Measurements from ENCODE around the gene SLC29A1. TPM values are rescaled to one million over a fixed set of nuclear protein-coding genes. Genes with fewer than 3 reads are reported as not detected.

SLC29A1 gene
- total and polyA plus RNA-seq, 9 of the 15 experiments (the other 6 are each of a cell fraction or from before 2014, with no cell fraction given) = 18.9 to 170 (median 57.7) TPM

DNA sequence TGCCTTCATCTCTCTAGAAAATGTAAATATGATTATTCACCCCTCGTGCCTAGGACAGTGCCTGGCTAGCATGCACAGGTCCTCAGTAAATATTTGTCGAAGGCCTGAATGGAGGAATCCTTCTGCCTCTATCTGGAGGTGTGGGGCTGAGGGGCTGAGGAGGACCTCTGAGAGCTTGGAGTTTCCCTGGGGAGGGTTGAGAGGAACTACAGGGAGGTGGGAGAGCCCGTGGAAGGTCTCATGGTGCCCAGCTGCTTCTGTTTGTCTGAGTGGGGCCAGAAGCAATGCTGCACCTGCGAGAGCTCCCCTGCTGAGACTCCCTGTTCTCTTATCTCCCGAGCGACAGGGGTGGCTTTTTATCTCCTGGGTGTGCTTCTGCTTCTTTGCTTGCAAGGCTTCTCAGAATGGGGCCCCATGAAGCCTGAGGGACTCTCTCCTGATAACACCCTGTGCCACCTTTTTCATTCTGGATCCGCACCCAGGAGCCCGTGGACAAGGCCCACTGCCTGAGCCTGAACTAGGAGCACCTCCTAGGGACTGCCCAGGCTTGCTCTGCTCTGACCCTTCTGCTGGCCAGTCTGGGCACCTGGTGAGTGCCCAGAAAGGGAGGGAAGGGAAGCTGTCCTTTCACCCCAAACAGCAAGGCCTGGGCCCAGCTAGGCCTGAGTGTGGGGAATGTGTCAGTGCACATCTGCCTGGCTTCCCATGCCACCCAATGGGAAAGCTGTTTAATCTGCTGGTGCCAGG is 2.4 kb downstream of the SLC29A1 start (continued):
- TF ChIP-seq, protein P1, sequence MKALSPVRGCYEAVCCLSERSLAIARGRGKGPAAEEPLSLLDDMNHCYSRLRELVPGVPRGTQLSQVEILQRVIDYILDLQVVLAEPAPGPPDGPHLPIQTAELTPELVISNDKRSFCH (CRISPR knock-in tag; IDR thresholded peaks at IDR 0.05) = no peak
- TF ChIP-seq, protein P1 (tag; IDR thresholded peaks at IDR 0.05) = peak; percentile 45; the same call in 1 of the 2 replicates
- TF ChIP-seq MCM3 (IDR thresholded peaks at IDR 0.05) = no peak
- TF ChIP-seq, protein P2, sequence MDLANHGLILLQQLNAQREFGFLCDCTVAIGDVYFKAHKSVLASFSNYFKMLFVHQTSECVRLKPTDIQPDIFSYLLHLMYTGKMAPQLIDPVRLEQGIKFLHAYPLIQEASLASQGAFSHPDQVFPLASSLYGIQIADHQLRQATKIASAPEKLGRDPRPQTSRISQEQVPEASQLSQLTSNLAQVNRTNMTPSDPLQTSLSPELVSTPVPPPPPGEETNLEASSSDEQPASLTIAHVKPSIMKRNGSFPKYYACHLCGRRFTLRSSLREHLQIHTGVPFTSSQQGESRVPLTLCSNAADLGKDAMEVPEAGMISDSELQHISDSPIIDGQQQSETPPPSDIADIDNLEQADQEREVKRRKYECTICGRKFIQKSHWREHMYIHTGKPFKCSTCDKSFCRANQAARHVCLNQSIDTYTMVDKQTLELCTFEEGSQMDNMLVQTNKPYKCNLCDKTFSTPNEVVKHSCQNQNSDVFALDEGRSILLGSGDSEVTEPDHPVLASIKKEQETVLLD (IDR thresholded peaks at IDR 0.05) = peak; percentile 84
- no peak; the same call in 1 of the 2 replicates for TF ChIP-seq NR2C1 (IDR thresholded peaks at IDR 0.05)
- TF ChIP-seq NR2C1 (tag; IDR thresholded peaks at IDR 0.05) = peak; percentile 26; the same call in 1 of the 2 replicates
- TF ChIP-seq ZNF165 (CRISPR knock-in tag; IDR thresholded peaks at IDR 0.05; ENCODE audit: borderline replicate concordance) = peak; percentile 86; the same call in 1 of the 2 replicates
- TF ChIP-seq, protein P3, sequence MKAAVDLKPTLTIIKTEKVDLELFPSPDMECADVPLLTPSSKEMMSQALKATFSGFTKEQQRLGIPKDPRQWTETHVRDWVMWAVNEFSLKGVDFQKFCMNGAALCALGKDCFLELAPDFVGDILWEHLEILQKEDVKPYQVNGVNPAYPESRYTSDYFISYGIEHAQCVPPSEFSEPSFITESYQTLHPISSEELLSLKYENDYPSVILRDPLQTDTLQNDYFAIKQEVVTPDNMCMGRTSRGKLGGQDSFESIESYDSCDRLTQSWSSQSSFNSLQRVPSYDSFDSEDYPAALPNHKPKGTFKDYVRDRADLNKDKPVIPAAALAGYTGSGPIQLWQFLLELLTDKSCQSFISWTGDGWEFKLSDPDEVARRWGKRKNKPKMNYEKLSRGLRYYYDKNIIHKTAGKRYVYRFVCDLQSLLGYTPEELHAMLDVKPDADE (conservative IDR thresholded peaks at IDR 0.05; ENCODE audit: control insufficient read depth, low read depth, low read length) = no peak; the same call in 1 of the 2 replicates
- no peak for TF ChIP-seq BMI1 (IDR thresholded peaks at IDR 0.05; ENCODE audit: low read length)
- peak; percentile 85 for TF ChIP-seq HMGN3 (IDR thresholded peaks at IDR 0.05; ENCODE audit: borderline replicate concordance, extremely low read depth, insufficient read length, low read depth, low read length)
- no peak for TF ChIP-seq HOXB6 (CRISPR knock-in tag; IDR thresholded peaks at IDR 0.05; ENCODE audit: borderline replicate concordance)
- TF ChIP-seq CREBBP (IDR thresholded peaks at IDR 0.05; ENCODE audit: low read depth, low read length) = no peak
- TF ChIP-seq FUS (optimal IDR thresholded peaks at IDR 0.05; ENCODE audit: low read depth, low read length) = no peak
- peak; percentile 70; the same call in 1 of the 2 replicates for TF ChIP-seq TCF7 (IDR thresholded peaks at IDR 0.05; ENCODE audit: borderline replicate concordance)
- peak; percentile 73 to 81 for TF ChIP-seq ARNT (IDR thresholded peaks at IDR 0.05)
- peak; percentile 84 for TF ChIP-seq ZNF589 (CRISPR knock-in tag; IDR thresholded peaks at IDR 0.05; ENCODE audit: low read depth)
- peak; percentile 83; the same call in 1 of the 2 replicates for TF ChIP-seq HLTF (IDR thresholded peaks at IDR 0.05)
- TF ChIP-seq NEUROD1 (IDR thresholded peaks at IDR 0.05; ENCODE audit: borderline replicate concordance, low read depth, low read length, partially characterized antibody) = peak; percentile 82
- no peak for TF ChIP-seq NR4A1 (CRISPR knock-in tag; IDR thresholded peaks at IDR 0.05)
- peak; percentile 71 for TF ChIP-seq NR4A1 (tag; IDR thresholded peaks at IDR 0.05)
- TF ChIP-seq, protein P4, sequence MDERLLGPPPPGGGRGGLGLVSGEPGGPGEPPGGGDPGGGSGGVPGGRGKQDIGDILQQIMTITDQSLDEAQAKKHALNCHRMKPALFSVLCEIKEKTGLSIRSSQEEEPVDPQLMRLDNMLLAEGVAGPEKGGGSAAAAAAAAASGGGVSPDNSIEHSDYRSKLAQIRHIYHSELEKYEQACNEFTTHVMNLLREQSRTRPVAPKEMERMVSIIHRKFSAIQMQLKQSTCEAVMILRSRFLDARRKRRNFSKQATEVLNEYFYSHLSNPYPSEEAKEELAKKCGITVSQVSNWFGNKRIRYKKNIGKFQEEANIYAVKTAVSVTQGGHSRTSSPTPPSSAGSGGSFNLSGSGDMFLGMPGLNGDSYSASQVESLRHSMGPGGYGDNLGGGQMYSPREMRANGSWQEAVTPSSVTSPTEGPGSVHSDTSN (CRISPR knock-in tag; IDR thresholded peaks at IDR 0.05; ENCODE audit: low read depth) = no peak
- TF ChIP-seq, protein P4 (tag; conservative IDR thresholded peaks at IDR 0.05; ENCODE audit: low read depth) = no peak
- TF ChIP-seq, protein P5, sequence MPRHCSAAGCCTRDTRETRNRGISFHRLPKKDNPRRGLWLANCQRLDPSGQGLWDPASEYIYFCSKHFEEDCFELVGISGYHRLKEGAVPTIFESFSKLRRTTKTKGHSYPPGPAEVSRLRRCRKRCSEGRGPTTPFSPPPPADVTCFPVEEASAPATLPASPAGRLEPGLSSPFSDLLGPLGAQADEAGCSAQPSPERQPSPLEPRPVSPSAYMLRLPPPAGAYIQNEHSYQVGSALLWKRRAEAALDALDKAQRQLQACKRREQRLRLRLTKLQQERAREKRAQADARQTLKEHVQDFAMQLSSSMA (CRISPR knock-in tag; IDR thresholded peaks at IDR 0.05) = no peak
